ENCODE results near the gene UBAC2. TPM values are rescaled to one million over a fixed set of nuclear protein-coding genes. Genes with fewer than 3 reads are reported as not detected.
"Not testable (repeated sequence)": the region's sequence is repeated elsewhere in the genome, so short reads cannot be mapped to it uniquely, and the experiment has no call there.

Gene UBAC2
- polyA plus RNA-seq, 1 donor, result 93.5 TPM

DNA sequence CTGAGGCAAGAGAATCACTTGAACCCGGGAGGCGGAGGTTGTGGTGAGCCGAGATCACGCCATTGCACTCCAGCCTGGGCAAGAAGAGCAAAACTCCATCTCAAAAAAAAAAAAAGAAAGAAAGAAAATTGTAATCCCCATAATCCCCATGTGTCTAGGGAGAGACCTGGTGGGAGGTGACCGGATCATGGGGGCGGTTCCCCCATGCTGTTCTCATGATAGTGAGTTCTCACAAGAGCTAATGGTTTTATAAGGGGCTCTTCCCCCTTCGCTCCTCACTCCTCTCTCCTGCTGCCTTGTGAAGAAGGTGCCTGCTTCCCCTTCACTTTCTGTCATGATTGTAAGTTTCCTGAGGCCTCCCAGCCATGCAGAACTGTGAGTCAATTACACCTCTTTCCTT lies 192.7 kb downstream of the UBAC2 start:
- DNase-seq, result not testable (repeated sequence)

GRCh38 chr13:99393791-99394735 lies 193.4 kb downstream of the UBAC2 start:
- no peak for DNase-seq

GRCh38 chr13:99395436-99395835 lies 194.8 kb downstream of the UBAC2 start:
- DNase-seq, result no peak

DNA sequence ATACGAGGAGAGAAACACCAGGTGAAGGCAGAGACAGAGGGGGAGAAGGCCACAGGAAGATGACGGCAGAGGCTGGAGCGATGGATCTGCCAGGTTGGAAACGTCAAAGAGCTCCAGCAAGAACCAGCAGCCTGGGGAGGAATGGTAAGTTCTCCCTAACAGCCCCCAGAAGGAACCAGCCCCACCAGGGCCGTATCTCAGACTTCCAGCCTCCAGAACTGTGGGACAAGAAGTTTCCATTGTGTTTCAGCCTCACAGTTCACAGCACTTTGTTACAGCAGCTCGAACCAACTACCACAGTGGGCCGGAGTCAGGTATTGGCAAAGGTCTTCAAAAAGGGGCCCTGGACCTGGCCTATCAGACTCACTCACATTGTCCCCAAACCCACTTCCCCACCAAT lies 195.8 kb downstream of the UBAC2 start:
- no peak for DNase-seq

GRCh38 chr13:99398071-99398470 lies 197.4 kb downstream of the UBAC2 start:
- DNase-seq, result no peak

DNA sequence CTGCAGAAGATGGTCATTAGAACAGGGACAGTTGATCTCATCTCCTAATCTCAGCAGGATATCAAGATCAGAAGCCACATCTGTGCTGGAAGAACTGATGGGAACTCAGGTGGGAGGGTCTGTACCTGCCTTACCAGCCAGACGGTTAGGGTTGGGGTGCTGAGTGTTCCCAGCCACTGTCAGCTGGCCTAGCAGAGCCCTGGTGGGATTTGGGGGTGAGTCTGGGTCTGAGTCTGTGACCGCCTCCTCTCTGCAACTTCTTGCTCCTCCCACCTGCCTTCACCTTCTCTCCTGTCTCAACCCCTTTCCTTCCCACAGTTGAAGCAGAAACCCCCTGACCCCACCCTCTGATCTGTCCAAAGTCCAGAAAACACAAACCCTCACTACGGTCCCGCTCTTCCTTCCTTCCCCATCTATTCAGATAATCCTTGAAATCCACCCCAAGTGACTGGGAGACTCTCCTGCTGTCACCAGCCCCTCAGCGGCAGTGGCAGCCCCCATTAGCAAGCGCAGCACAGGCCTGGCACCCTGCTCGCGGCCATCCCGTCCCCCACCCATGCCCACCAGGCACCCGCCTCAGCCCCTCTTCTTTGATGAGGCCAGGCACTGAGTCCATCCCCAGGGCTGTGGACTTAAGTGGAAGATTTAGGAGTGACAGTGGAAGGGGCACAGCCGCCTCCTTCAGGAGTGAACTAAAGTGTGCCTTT lies 198.4 kb downstream of the UBAC2 start:
- DNase-seq, result no peak

DNA sequence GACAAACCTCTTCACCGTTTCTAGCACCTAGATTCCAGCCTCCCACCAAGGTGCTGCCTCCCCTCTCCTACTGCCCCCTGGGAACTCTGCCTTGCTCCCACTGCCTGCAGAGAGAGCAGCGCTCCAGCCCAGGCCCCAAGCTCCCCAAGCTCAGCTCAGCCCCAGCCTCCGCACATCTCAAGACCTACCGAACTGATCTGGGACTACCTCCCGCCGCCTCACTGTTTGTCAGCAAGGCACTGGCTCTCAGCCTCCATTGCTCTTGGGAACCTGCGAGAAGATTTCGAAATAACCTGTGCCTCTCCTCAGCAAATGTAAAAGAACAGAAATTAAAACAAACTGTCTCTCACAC lies 198.9 kb downstream of the UBAC2 start:
- no peak for DNase-seq

DNA sequence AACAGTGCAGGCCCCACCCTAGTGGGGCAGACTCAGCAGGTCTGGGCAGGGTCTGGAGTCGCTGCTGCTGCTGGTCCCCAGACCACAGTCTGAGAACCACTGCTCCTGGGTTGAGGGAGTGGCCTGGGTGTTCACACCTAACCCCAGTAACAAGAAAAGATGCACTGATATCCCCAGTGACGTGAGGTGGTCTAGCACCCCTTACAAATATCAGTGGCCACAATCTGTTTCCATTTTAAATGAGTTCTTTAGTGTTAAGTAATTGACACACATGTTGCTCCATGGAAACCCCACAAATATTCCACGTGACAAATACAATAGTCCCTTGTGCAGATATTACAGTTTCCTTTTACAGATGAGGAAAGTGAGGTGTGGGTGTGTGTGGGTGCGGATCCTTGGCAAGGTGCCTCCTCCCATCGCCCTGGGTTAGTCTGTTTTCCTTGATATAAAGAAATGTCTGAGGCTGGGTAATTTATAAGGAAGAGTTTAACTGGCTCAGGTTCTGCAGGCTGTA lies 202.9 kb downstream of the UBAC2 start:
- DNase-seq, result no peak

DNA sequence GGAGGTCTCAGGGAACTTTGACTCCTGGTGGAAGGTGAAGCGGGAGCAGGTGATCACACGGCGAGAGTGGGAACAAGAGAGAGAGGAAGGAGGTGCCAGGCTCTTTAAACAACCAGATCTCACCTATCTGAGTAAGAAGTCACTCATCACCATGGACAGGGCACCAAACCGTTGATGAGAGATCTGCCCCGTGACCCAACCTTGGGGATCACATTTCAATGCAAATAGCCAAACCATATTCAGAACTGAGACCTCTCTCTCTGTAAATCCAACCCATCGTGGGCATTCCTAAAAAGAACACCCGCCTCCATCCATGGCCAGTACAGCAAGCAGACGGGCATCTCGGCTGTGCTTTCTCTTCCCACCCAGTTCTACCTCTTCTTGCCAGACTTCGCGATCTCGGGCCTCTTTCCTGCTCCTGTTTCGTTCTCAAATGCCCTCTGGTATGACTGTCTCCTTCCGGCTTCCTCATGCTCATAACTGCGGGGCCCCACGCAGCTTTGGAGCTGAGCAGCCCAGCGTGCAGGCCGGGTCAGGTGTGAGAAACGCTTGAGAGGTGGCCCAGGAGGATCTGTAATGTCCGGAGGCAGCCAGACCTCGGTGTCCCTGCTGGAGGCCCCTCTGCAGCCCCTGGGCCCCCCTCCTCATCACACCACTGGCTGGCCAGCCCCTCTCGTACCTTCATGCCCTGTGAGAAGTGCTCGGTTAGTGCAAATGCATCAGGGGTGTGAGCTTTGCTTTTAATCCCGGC lies 203.5 kb downstream of the UBAC2 start:
- DNase-seq, result no peak

GRCh38 chr13:99405966-99406365 lies 205.3 kb downstream of the UBAC2 start:
- DNase-seq, result no peak

- DNase-seq, result no peak
Measured at GRCh38 chr13:99406799-99407201, 206.1 kb downstream of the UBAC2 start.

DNA sequence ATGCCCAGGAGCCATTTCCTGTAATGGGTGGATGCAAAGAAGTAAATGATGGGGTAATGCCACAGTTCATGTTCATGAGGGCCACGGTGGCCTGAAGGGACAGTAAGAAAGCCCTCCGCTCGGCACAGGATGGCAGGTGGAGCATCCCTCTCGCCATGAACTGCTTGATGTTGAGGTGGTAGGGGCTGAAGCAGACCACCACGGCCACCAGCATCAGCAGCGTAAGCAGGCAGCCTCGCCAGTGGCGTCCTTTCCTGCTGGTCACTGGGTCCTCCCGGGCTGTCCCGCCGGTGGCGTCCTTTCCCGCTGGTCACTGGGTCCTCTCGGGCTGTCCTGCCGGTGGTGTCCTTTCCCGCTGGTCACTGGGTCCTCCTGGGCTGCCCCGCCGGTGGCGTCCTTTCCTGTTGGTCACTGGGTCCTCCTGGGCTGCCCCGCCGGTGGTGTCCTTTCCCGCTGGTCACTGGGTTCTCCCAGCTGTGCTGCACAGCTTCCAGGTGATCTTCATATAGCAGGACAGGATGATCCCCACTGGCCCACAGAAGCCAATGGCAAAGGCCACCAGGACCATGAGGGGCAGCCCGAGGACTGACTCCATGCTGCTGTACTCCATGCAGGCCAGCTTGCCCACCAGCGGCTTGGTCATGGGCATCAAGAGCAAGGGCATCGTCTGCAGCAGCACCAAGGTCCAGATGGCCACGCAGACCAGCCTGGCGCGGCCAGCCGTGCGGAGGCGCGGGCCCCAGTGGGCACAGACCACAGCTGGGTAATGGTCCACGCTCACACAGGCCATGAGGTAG lies 207.4 kb downstream of the UBAC2 start:
- DNase-seq, result no peak

GRCh38 chr13:99408703-99409000 lies 208.0 kb downstream of the UBAC2 start:
- DNase-seq, result no peak

GRCh38 chr13:99409461-99410083 lies 208.9 kb downstream of the UBAC2 start:
- not testable (repeated sequence) for DNase-seq

DNA sequence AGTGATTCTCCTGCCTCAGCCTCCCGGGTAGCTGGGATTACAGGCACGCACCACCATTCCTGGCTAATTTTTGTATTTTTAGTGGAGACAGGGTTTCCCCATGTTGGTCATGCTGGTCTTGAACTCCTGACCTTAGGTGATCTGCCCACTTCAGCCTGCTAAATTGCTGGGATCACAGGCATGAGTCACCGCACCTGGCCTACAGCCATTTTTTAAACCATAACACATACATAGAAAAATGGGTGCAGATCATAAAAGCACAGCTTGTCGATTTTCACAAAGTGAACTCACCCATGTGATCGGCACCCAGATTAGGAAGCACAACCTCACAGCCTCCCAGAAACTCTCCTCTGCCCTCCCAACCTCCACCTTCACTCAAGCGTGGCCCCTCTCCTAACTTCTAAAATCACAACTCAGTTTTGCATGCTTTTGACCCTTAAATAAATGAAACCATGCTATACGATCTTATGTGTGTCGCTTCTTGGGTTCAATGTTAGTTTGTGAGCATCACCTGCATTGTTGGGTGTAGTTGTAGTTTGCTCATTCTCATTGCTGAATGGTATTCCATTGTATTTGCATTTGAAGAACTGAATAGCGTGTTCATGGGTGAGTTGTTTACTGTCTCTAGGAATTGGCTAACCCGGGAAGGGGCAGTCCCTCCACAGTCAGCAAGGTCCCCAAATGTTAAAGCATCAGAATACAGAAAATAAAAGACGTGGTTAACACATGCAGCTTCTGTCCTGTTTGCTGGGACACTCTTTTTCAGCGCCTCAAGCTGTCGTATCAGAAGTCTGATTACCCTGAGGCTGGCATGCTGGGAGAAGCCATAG lies 210.2 kb downstream of the UBAC2 start:
- not testable (repeated sequence) for DNase-seq

DNA sequence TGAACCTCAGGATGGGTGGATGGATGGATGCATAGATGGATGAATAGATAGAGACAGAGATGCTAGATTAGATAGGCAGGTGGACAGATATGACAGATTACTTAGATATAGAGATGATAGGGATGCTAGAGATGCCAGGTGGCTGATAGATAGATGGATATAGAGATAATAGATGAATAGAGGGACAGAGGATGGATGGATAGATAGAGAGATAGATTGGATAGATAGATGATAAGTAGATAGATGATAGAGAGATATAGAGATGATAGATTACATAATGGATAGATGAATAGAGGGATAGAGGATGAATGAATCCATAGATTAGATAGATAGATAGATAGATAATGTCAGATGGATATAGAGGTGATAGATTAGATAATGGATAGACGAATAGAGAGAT lies 212.2 kb downstream of the UBAC2 start:
- DNase-seq, result no peak

- no peak for DNase-seq
Measured at GRCh38 chr13:99414048-99414995, 213.7 kb downstream of the UBAC2 start.

DNA sequence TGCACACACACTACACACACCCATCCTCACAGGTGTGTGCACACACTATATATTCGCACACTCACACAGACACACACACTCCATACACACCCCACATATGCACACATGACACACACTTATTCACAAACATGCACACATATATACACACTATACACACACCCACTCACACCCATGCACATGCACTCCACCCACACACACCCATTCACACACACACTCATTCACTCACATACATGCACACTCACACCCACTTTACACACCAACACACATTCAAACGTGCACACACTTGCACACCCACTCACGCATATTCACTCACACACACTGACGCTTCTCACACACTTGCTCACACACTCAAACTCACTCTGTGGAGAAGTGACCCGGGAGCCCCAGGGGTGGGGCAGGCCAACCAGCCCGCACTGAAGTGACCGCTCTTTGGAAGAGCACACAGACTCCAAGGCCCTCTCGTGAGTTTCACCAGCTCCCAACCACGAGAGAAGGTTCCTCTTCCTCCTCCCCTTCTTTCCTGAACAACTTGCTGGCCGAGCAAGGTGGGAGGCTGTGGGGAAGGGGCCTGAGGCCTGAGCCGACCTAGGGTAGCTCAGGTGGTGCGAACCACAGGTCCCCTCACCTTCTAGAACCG lies 214.5 kb downstream of the UBAC2 start:
- DNase-seq, result no peak

- DNase-seq, result no peak
Measured at GRCh38 chr13:99415851-99416331, 215.2 kb downstream of the UBAC2 start.

Data from left kidney (tissue), 2 donors.